Keratinocyte (primary cell): Measurements from ENCODE around the gene ZNF69. TPM values are rescaled to one million over a fixed set of nuclear protein-coding genes. Genes with fewer than 3 reads are reported as not detected.

Experiments used
- polyA plus RNA-seq, 5 experiments: library from polyadenylated mRNA; depleted of rRNA in 3 of 5; stranded (reverse) in 3 of 5; stranded (forward) in 1 of 5; unstranded in 1 of 5; fragments of >200 nt; gene quantifications; 1 replicate in 1 of 5; 2 replicates in 3 of 5; 3 replicates in 1 of 5; pipeline versions ENCODE4 v1.2.1 to v1.2.3, GENCODE V29; 2011 to 2012; ENCODE audit warnings: missing spikeins in 2 of 5, low read depth in 1 of 5, low replicate concordance in 1 of 5

The ZNF69 gene
- polyA plus RNA-seq, 1 donor (not counting 4 experiments of a cell fraction or from before 2014, with no cell fraction given): 0.56 TPM

Other genes with a start within 250 kb of the ZNF69 start
- 3.7 to 6.3 TPM (median 5.6 TPM) in 3 replicates for gene ZNF823, start 148.8 kb upstream of the ZNF69 start, polyA plus RNA-seq
- 1.8 to 3.1 TPM (median 3.1 TPM) in 3 replicates for gene ZNF441, start 120.8 kb upstream of the ZNF69 start, polyA plus RNA-seq
- 0.36 to 1.3 TPM (median 0.76 TPM) in 3 replicates for gene ZNF491, start 89.3 kb upstream of the ZNF69 start, polyA plus RNA-seq
- 4.7 to 10.7 TPM (median 6.6 TPM) in 3 replicates for gene ZNF440, start 73.5 kb upstream of the ZNF69 start, polyA plus RNA-seq
- 0.52 to 0.86 TPM (median 0.71 TPM) in 3 replicates for gene ZNF439, start 39.1 kb upstream of the ZNF69 start, polyA plus RNA-seq
- gene ZNF700, start 37.3 kb downstream of the ZNF69 start, polyA plus RNA-seq: 3.8 to 8.5 TPM (median 4.9 TPM) in 3 replicates
- 1.2 to 2.3 TPM (median 1.3 TPM) in 3 replicates for gene ZNF763, start 77.3 kb downstream of the ZNF69 start, polyA plus RNA-seq
- 3.6 to 4.7 TPM (median 4.5 TPM) in 3 replicates for gene ZNF433, start 147.9 kb downstream of the ZNF69 start, polyA plus RNA-seq
- 0.15 to 0.29 TPM (median 0.24 TPM) in 3 replicates for gene ZNF878, start 165.2 kb downstream of the ZNF69 start, polyA plus RNA-seq
- 0.50 to 1.0 TPM (median 0.88 TPM) in 3 replicates for gene ZNF844, start 176.9 kb downstream of the ZNF69 start, polyA plus RNA-seq